ENCODE data around the gene SSR3.

- TF ChIP-seq POLR2A (IDR thresholded peaks at IDR 0.05; ENCODE audit: low read depth, low read length) (no peak), POLR2AphosphoS5 (IDR thresholded peaks at IDR 0.05; ENCODE audit: low read depth, low read length) (no peak), TAF1 (IDR thresholded peaks at IDR 0.05; ENCODE audit: low read depth, low read length) (no peak)
These were observed 26.1 kb upstream of the SSR3 start for GRCh38 chr3:156581033-156581432.
